Gastrocnemius medialis (tissue), 4 donors: ENCODE results near the gene TAF5L.

Experiments used
- POLR2A ChIP-seq, 2 donors: fragments of 450-650 bp; IDR thresholded peaks; one replicate each; pipeline ENCODE4 v1.6.1; 2017; ENCODE audit warnings: antibody characterized with exemption in 2 of 2, mild to moderate bottlenecking in 2 of 2, moderate library complexity in 2 of 2
- TF ChIP-seq, protein P1 (sequence below), 5 experiments: fragments of 450-650 bp in 3 of 5; fragments of 200-600 bp in 2 of 5; sonication (generic) in 2 of 5; IDR thresholded peaks in 4 of 5; conservative IDR thresholded peaks in 1 of 5; 1 replicate in 4 of 5; 2 replicates in 1 of 5; pipeline ENCODE4 v1.5.1; 2016 to 2019; ENCODE audit warnings: antibody characterized with exemption in 5 of 5, mild to moderate bottlenecking in 3 of 5, moderate library complexity in 3 of 5

DNA sequence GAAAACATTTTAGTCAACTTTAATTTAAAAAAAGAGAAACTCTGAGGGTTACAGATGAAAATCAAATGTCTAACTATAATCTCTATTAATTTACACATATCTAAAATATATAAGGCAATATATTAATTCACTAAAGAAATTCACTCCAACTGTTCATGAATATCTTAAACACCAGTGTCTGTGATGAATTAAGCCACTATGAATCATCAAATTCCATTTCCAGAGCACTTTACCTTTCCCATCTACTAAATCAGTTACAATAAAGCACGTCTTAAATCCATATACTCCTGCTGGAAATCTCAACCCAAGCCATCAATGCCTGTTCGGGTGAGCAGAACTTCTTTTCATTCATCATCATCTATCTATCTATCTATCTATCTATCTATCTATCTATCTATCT, 4.3 kb downstream of the TAF5L start:
- TF ChIP-seq, protein P1, sequence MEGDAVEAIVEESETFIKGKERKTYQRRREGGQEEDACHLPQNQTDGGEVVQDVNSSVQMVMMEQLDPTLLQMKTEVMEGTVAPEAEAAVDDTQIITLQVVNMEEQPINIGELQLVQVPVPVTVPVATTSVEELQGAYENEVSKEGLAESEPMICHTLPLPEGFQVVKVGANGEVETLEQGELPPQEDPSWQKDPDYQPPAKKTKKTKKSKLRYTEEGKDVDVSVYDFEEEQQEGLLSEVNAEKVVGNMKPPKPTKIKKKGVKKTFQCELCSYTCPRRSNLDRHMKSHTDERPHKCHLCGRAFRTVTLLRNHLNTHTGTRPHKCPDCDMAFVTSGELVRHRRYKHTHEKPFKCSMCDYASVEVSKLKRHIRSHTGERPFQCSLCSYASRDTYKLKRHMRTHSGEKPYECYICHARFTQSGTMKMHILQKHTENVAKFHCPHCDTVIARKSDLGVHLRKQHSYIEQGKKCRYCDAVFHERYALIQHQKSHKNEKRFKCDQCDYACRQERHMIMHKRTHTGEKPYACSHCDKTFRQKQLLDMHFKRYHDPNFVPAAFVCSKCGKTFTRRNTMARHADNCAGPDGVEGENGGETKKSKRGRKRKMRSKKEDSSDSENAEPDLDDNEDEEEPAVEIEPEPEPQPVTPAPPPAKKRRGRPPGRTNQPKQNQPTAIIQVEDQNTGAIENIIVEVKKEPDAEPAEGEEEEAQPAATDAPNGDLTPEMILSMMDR (IDR thresholded peaks at IDR 0.05 in 4 of 5, conservative IDR thresholded peaks at IDR 0.05 in 1 of 5), result no peak
- TF ChIP-seq POLR2A (IDR thresholded peaks at IDR 0.05), result no peak
